GM19372 (cell line): Measurements from ENCODE around the gene CENPX.

ENCODE experiments used
- ATAC-seq: cut with Tn5 transposase; IDR thresholded peaks from one replicate; pipeline ENCODE4 v1.9.1; 2021; ENCODE audit warnings: mild to moderate bottlenecking, low read depth, moderate library complexity; ENCODE audit not compliant: unreplicated experiment

CENPX gene

GRCh38 chr17:82055965-82056728 lies 33.5 kb upstream of the CENPX start:
- ATAC-seq = no peak

DNA sequence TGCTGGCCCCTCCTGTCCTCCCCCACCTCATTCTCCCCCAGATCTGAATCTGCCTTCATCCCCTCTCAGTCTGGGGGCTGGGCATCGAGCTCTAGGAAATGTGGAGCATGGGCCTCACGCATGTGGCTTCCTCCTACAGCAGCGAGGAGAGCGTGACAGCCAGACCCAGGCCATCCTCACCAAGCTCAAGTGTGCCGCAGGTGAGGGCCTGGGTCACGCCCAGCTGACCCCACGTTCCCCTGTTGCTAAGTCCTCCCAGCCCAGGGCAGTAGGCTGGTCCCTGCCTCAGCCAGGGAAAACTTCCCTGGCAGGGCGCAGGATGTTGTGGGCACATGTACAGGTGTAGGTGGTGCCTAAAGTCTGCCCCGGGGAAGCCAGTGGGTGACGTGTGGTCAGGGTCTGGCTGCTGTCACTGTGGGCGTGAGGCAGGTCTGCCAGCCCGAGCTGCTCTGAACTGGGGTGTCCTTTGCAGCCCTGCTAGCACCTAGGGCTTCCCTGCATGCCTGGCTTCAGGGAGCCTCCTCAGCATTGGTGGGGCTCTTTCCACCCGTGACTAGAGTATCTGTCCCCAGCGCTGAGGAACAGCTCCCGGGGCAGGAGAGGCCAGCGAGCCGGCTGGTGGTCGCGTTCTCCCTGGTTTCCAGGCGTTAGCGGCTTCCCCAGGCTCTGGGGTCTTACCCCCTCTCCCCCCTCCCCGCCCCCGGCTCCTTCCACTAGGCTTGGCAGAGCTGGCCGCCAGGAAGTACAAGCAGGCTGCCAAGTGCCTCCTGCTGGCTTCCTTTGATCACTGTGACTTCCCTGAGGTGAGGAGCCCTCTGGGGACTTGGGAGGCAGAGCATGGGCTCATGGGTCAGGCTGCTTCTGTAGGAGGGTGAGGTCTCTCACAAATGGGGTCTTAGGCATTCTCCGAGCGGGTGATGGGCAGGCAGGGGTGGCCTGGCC lies 32.6 kb upstream of the CENPX start:
- no peak for ATAC-seq

- ATAC-seq = no peak
These were observed 31.8 kb upstream of the CENPX start for GRCh38 chr17:82054351-82055022.

DNA sequence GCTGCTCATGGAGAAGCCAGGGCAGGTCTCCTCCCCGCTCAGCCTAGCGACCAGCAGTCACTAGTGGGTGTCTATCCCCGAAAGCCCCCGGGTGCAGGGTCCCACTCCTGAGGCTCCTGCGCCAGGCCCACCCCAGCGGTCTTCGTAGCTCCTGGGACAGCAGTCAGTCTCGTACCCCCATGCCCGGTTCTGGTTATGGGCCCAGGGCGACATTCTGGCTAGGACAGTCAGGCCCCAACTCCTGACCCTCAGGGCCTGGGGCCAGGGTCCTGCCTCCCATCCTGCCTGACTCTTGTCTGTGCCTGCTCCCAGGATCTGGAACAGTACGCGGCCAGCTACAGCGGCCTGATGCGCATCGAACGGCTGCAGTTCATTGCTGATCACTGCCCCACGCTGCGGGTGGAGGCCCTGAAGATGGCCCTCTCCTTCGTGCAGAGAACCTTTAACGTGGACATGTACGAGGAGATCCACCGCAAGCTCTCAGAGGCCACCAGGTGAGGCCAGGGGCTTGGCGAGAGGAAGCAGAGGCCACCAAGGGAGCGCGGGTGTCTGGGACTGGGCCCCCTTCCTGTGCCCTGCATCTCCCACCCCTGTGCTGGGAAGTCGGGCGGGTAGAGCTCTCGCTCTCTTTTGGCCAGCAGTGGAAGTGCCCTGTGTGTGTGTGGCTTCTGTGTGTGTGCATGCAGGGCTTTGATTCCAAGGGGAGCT lies 31.0 kb upstream of the CENPX start:
- ATAC-seq = no peak

- ATAC-seq = no peak
These were observed 30.5 kb upstream of the CENPX start for GRCh38 chr17:82053130-82053529.

DNA sequence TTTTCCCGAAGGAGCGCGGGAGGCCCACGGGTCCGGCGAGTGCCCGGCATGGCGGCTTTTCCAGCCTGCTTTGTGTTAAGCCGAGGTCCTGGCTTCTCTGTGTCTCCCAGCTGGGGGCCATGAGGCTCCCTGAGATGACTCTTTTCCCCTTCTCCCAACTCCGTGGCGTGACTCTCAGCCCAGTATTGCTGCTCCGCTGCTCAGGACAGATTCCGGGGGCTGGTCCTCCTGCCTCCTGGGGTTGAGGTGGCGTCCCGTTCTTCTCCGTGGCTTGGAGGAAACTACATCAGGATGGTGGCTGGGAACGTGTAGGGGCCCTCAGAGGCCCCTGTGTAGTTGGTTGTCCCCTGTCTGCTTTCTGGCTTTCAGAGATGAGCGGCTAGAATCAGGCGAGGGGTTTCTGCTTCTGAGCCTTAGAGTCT lies 30.0 kb upstream of the CENPX start:
- no peak for ATAC-seq

DNA sequence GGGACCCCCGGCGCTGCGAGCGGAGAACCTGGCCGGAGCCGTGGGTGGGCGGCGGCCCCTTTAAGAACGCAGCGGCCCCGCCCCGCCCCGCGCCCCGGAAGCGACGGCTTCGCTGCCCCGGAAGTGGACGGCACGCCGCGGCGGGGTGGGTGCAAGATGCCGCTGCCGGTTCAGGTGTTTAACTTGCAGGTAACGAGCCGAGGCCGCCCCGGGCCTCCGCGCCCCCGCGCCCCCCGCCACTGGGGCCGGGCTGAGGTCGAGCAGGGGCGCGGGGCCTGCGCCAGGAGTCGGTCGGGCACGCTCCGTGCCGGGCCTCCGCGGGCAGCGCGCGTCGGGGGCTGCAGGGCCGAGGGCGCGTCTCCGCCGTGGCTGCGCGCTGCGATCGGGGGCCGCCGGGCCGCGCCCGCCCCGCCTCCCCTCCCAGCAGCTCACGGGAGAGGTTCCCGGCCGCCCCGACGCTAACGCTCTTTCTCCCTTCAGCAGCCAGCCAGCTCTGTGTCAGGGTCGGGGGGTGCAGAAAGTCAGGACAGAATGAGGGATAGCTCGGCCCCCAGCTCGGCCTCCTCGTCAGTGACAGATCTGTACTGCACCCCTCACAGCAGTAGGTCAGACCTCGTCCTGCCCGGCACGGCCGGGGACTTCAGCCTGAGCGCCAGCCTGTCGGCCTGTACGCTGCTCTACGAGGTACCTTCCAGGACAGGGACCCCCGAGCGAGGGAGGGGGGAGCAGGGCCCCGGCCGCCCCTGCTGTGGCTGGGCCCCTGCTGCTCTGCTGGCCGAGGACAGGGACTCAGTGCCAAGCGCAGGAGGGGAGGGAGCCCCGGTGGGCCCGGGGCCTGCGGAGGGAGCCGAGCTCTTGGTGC lies 29.3 kb upstream of the CENPX start, which contains the start of the genes GPS1 and RFNG:
GPS1 (plus strand) TSS at position 123 of the 862 bp plus-strand sequence; CDS start at position 157, 34 bp downstream.
RFNG (minus strand) TSS at position 36 of the 862 bp plus-strand sequence. CDS start 45 bp downstream, outside the sequence.
- ATAC-seq = peak; percentile 63

GRCh38 chr17:82050761-82051641 lies 28.3 kb upstream of the CENPX start:
- ATAC-seq = peak; percentile 22

DNA sequence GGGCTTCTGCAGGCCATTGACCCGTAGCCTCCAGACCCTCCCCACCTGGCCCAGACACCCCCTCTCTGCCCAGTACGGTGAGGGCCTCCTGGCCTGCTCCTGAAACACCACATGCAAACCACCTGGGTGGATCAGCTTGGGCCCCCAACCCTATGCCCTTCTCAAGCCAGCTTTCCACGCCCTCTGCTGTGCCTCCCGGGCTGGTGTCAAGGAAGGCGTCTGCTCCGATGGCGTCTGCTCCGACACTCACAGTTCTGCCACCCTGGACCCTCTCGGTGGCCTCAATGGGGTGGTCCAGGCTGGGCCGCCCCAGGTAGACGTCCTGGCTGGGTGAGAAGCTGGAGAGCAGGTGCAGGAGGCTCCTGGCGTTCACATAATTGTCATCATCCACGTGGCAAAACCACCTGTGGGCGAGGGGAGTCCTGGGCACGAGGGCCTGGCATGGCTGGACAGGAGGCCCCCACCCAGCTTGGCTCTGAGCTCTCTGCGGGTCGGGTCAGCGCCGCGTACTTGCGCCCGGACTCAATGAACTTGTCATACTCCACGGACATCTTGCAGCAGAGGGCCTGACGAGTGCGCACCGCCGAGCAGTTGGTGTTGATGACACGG lies 27.6 kb upstream of the CENPX start:
- no peak for ATAC-seq

GRCh38 chr17:82049521-82049971 lies 26.9 kb upstream of the CENPX start:
- ATAC-seq = no peak

GRCh38 chr17:82049106-82049505 lies 26.4 kb upstream of the CENPX start:
- ATAC-seq = no peak

GRCh38 chr17:82048571-82048971 lies 25.9 kb upstream of the CENPX start:
- no peak for ATAC-seq

DNA sequence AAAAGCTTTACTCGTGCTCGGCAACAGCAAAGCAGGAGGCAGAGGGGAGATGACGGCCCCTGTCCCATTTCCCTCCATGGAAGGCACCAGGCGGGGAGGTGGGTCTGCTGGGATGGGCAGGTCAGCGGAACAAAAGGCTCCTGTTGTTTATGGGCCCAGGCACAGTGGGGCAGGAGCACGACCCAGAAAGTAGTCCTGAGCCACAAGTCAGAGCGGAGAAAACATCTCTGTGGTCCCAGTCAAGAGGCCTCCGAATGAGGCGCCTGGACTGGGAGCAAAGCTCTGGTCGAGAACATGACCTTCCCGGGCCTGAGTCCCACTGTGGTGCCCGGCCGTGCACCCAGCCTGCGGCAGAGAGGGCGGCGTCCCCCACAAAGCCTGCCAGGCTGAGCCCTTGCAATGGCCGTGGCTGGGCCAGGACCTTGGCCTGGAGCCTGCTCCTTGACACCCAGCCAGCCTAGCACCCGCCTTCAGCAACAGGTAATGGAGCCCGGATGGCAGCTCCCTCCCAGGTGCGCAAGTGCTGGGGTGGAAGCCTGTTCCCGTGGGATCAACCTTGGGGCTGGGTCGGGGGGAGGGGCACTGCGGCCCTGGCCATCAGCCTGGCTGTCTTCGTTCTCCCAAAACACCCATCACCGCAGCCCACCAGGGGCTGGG lies 25.4 kb upstream of the CENPX start:
- ATAC-seq = no peak

DNA sequence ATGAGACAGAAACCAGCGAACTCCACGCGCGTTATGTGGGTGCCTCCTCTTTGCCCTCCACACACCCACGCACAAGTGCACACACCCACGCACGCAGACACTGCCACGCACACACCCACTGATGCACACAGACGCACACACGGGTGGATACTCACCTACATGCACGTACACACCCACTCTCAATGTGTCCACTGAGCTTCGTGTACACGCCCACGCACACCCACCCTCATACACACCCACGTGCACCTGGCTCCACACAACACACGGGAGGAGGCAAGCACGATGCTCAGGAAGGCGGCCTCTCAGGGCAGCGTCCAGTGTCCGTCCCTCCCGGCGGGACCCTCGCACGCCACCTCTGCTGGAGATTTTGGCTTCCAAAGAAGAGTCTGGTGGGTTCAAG lies 24.7 kb upstream of the CENPX start:
- no peak for ATAC-seq

GRCh38 chr17:82046903-82047302 lies 24.2 kb upstream of the CENPX start:
- no peak for ATAC-seq

GRCh38 chr17:82045936-82046484 lies 23.3 kb upstream of the CENPX start:
- ATAC-seq = no peak

- ATAC-seq = no peak
These were observed 20.8 kb upstream of the CENPX start for GRCh38 chr17:82043507-82043906.
